H9 (cell line): Measurements from ENCODE around the gene PDE2A. TPM values are rescaled to one million over a fixed set of nuclear protein-coding genes. Genes with fewer than 3 reads are reported as not detected.

Experiments used
- DNase-seq: peaks from one replicate; pipeline ENCODE4 v3.0.0-alpha.2; 2017
- H2AFZ ChIP-seq: one replicate; pipeline ENCODE4 v1.6.1; 2013; ENCODE audit warnings: mild to moderate bottlenecking, low read length, control low read depth, moderate library complexity
- H2AK5ac ChIP-seq: 2 replicates; pipeline ENCODE4 v1.6.1; 2013; ENCODE audit warnings: low read length, control low read depth, mixed read lengths; ENCODE audit not compliant: insufficient read length
- H2BK120ac ChIP-seq: one replicate; pipeline ENCODE4 v1.6.1; 2013; ENCODE audit warnings: low read depth, mild to moderate bottlenecking, low read length, control low read depth, inconsistent platforms; ENCODE audit not compliant: poor library complexity, severe bottlenecking
- H2BK12ac ChIP-seq: 2 replicates; pipeline ENCODE4 v1.6.1; 2013; ENCODE audit warnings: low read length, control low read depth, mixed read lengths, low read depth; ENCODE audit not compliant: insufficient read length
- H2BK15ac ChIP-seq: 2 replicates; pipeline ENCODE4 v1.6.1; 2013; ENCODE audit warnings: low read depth, low read length, control low read depth
- H2BK20ac ChIP-seq: one replicate; pipeline ENCODE4 v1.6.1; 2013; ENCODE audit warnings: low read depth, mild to moderate bottlenecking, low read length, control low read depth, inconsistent platforms; ENCODE audit not compliant: poor library complexity, severe bottlenecking
- H2BK5ac ChIP-seq: 2 replicates; pipeline ENCODE4 v1.6.1; 2013; ENCODE audit warnings: low read length, control low read depth, mixed read lengths; ENCODE audit not compliant: insufficient read length
- H3K14ac ChIP-seq: 2 replicates; pipeline ENCODE4 v1.6.1; 2013; ENCODE audit warnings: low read length, control low read depth; ENCODE audit not compliant: insufficient read depth
- H3K18ac ChIP-seq: 2 replicates; pipeline ENCODE4 v1.6.1; 2013; ENCODE audit warnings: low read depth, mild to moderate bottlenecking, mixed read lengths, low read length, control low read depth; ENCODE audit not compliant: insufficient read length
- H3K23ac ChIP-seq: 2 replicates; pipeline ENCODE4 v1.6.1; 2013; ENCODE audit warnings: low read length, control low read depth, mixed read lengths, low read depth; ENCODE audit not compliant: insufficient read length
- H3K23me2 ChIP-seq: 2 replicates; pipeline ENCODE4 v1.6.1; 2013; ENCODE audit warnings: low read depth, mild to moderate bottlenecking, mixed read lengths, low read length, control low read depth; ENCODE audit not compliant: insufficient read length, poor library complexity, severe bottlenecking
- H3K27ac ChIP-seq: 2 replicates; pipeline ENCODE4 v1.5.1; 2013; ENCODE audit warnings: low read length, control low read depth, mixed read lengths, low read depth; ENCODE audit not compliant: insufficient read length
- H3K27me3 ChIP-seq: 2 replicates; pipeline ENCODE4 v1.6.1; 2013; ENCODE audit warnings: low read length, control low read depth, inconsistent platforms; ENCODE audit not compliant: insufficient read depth
- H3K4ac ChIP-seq: 2 replicates; pipeline ENCODE4 v1.6.1; 2013; ENCODE audit warnings: low read depth, mild to moderate bottlenecking, control low read depth, inconsistent platforms, low read length, moderate library complexity
- H3K4me1 ChIP-seq: 2 replicates; pipeline ENCODE4 v1.6.1; 2013; ENCODE audit warnings: low read length, control low read depth, inconsistent platforms; ENCODE audit not compliant: insufficient read depth
- H3K4me2 ChIP-seq: 2 replicates; pipeline ENCODE4 v1.6.1; 2013; ENCODE audit warnings: low read length, control low read depth, mixed read lengths; ENCODE audit not compliant: insufficient read length, insufficient read depth
- H3K56ac ChIP-seq: 2 replicates; pipeline ENCODE4 v1.6.1; 2013; ENCODE audit warnings: low read depth, mild to moderate bottlenecking, mixed read lengths, low read length, control low read depth; ENCODE audit not compliant: insufficient read length
- H3K79me1 ChIP-seq: 2 replicates; pipeline ENCODE4 v1.6.1; 2013; ENCODE audit warnings: low read depth, mild to moderate bottlenecking, moderate library complexity, low read length, control low read depth, inconsistent platforms; ENCODE audit not compliant: insufficient read depth, poor library complexity, severe bottlenecking
- H3K79me2 ChIP-seq: 2 replicates; pipeline ENCODE4 v1.6.1; 2013; ENCODE audit warnings: low read length, control low read depth, inconsistent platforms; ENCODE audit not compliant: insufficient read depth
- H3K9ac ChIP-seq: 2 replicates; pipeline ENCODE4 v1.6.1; 2013; ENCODE audit warnings: low read length, control low read depth, mixed read lengths; ENCODE audit not compliant: insufficient read length; ENCODE audit errors: extremely low read depth
- H3K9me3 ChIP-seq: one replicate; pipeline ENCODE4 v1.6.1; 2013; ENCODE audit warnings: low read depth, low read length, inconsistent platforms; ENCODE audit not compliant: control insufficient read depth
- H3T11ph ChIP-seq: one replicate; pipeline ENCODE4 v1.6.1; 2013; ENCODE audit warnings: mild to moderate bottlenecking, low read length, control low read depth, inconsistent platforms
- H4K20me1 ChIP-seq: one replicate; pipeline ENCODE4 v1.6.1; 2013; ENCODE audit not compliant: control insufficient read depth, insufficient read length, insufficient read depth
- H4K5ac ChIP-seq: 2 replicates; pipeline ENCODE4 v1.6.1; 2013; ENCODE audit warnings: low read depth, mild to moderate bottlenecking, mixed read lengths, low read length, control low read depth; ENCODE audit not compliant: insufficient read length
- H4K8ac ChIP-seq: replicated peaks from 2 replicates; pipeline ENCODE4 v1.6.1; 2013; ENCODE audit warnings: low read length, control low read depth, mixed read lengths, low read depth; ENCODE audit not compliant: insufficient read length
- H4K91ac ChIP-seq: 2 replicates; pipeline ENCODE4 v1.6.1; 2013; ENCODE audit warnings: low read depth, mild to moderate bottlenecking, moderate library complexity, mixed read lengths, low read length, control low read depth; ENCODE audit not compliant: insufficient read length
- H3K27ac Mint-ChIP-seq, 3 experiments: 2 replicates in 2 of 3; 3 replicates in 1 of 3; pipeline ENCODE4 v1.8.0; 2020 to 2021; ENCODE audit warnings: mixed read lengths in 3 of 3, mild to moderate bottlenecking in 1 of 3, moderate library complexity in 1 of 3
- H3K27me3 Mint-ChIP-seq: 2 replicates; pipeline ENCODE4 v1.8.0; 2021; ENCODE audit warnings: low read depth, mild to moderate bottlenecking, moderate library complexity, mixed read lengths
- H3K36me3 Mint-ChIP-seq, 3 experiments: 2 replicates in 2 of 3; 3 replicates in 1 of 3; pipeline ENCODE4 v1.8.0; 2020 to 2021; ENCODE audit warnings: low read depth in 3 of 3, mixed read lengths in 3 of 3; ENCODE audit not compliant: insufficient read depth in 1 of 3
- H3K4me1 Mint-ChIP-seq, 2 experiments: 2 replicates each; pipeline ENCODE4 v1.8.0; 2020; ENCODE audit warnings: mixed read lengths in 2 of 2
- H3K4me3 Mint-ChIP-seq, 2 experiments: 2 replicates in 1 of 2; 3 replicates in 1 of 2; pipeline ENCODE4 v1.8.0; 2020 to 2021; ENCODE audit warnings: mild to moderate bottlenecking in 2 of 2, mixed read lengths in 2 of 2, moderate library complexity in 1 of 2
- H3K9me3 Mint-ChIP-seq, 2 experiments: 2 replicates in 1 of 2; 3 replicates in 1 of 2; pipeline ENCODE4 v1.8.0; 2020; ENCODE audit warnings: mild to moderate bottlenecking in 2 of 2, mixed read lengths in 2 of 2, moderate library complexity in 1 of 2
- CTCF ChIP-seq: fragments of 200-600 bp; sonication (generic); conservative IDR thresholded peaks from 3 replicates; pipeline ENCODE4 v1.8.0; 2021; ENCODE audit warnings: antibody characterized with exemption, mild to moderate bottlenecking
- WGBS: extraction: QIAGEN DNeasy Blood & Tissue Kit; methylation state at CpG from one replicate; pipeline ENCODE4 v1.1.7; 2013; ENCODE audit warnings: missing lambda C conversion rate, low lambda C conversion rate, mixed read lengths; ENCODE audit not compliant: insufficient read length; ENCODE audit errors: extremely low coverage; 5-methylcytosine and 5-hydroxymethylcytosine counted together
- total RNA-seq: library from RNA; stranded (reverse); gene quantifications from 2 replicates; pipeline ENCODE4 v1.2.1, GENCODE V29; 2021

Gene PDE2A
- total RNA-seq, 1 experiment from 2014 or later: 3.4 TPM

DNA sequence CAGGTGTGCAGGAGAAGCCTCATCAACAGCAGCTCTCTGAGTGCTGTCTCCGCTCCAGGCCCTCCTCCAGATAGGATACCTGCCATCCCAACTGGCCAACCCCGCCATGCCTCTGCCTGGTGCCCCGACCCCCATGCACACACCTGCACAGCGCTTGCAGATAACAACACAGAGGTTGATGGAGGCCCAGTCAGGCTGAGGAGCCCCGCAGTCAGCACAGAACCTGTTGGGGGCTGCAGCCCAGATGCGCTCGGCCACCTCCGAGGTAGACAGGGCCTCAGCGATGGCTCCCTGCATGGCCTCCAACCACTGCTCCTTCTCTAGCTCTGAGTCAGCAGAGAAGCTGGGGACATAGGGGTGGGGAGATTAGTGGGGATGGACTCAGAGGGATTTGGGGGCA lies 32.8 kb upstream of the PDE2A start:
- no peak for DNase-seq

More for the DNA sequence above, 32.8 kb upstream of the PDE2A start:
- Histone ChIP-seq H3K23ac (no peak overlapping the region), H3K79me1 (no peaks in the 10 kb centered on the region), H3K18ac (no peak overlapping the region), H3K56ac (no peak overlapping the region), H3K27me3 (no peaks in the 10 kb centered on the region), H4K20me1 (peaks cover 6% of the 10 kb centered on the region), H3K4me2 (no peak overlapping the region), H2AFZ (no peak overlapping the region), H4K5ac (no peak overlapping the region), H2BK15ac (no peak overlapping the region), H3K79me2 (no peaks in the 10 kb centered on the region), H3K9me3 (no peaks in the 10 kb centered on the region), H2BK120ac (no peak overlapping the region), H2BK12ac (no peak overlapping the region), H3K9ac (no peak overlapping the region), H4K91ac (no peak overlapping the region), H3K4ac (no peak overlapping the region), H3T11ph (no peak overlapping the region), H3K23me2 (peaks cover 3% of the 10 kb centered on the region), H3K14ac (no peak overlapping the region), H3K27ac (no peak overlapping the region), H4K8ac (no peak overlapping the region), H2AK5ac (no peak overlapping the region), H3K4me1 (peaks cover 5% of the 10 kb centered on the region; the same call in 1 of the 2 replicates), H2BK5ac (no peak overlapping the region), H2BK20ac (no peak overlapping the region)
- Mint-ChIP-seq H3K4me1 (peaks cover 37 to 57% of the 10 kb centered on the region in 2 experiments), H3K9me3 (no peaks in the 10 kb centered on the region), H3K27ac (peak overlapping the region in 1 of 3 experiments; percentile 93; a peak in 2 of 7 replicates), H3K27me3 (no peaks in the 10 kb centered on the region), H3K4me3 (peak overlapping the region in 1 of 2 experiments; percentile 17; a peak in 2 of 5 replicates), H3K36me3 (peaks cover 17 to 52% (median 27%) of the 10 kb centered on the region in 3 experiments)
- no CpG with 5 or more reads among the region's 9 CpGs for whole genome bisulfite sequencing
- TF ChIP-seq CTCF: no peak
